NCI-H1092 (cell line): Measurements from ENCODE around the gene DHRS13.
"Not testable (repeated sequence)": the region's sequence is repeated elsewhere in the genome, so short reads cannot be mapped to it uniquely, and the experiment has no call there.

ENCODE experiments used
- DNase-seq: peaks from one replicate; lab custom pipeline; 2025; lab: John Stamatoyannopoulos, UW

Gene DHRS13

GRCh38 chr17:28882154-28882895, 20.6 kb downstream of the DHRS13 start:
- no peak for DNase-seq

GRCh38 chr17:28881533-28882056, 21.3 kb downstream of the DHRS13 start:
- DNase-seq: no peak

DNA sequence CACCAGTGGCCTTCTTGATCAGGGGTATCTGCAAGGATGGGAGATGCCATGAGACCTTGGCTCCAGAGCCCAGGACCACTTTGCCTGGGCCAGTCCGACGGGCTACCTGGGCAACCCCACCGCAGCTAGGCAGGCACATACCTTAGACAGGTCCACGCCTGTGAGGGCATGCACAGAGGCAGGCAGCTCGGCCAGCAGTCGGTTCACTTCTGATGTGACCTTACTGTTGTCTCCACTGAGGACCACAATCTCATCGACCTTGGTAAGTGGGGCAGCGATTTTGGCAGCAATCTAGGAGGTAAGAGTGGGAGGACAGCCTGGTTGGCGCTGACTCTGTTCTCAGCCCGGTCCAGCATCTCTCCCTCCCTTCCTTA, 22.3 kb downstream of the DHRS13 start:
- DNase-seq: no peak

- no peak for DNase-seq
These were observed 22.9 kb downstream of the DHRS13 start for GRCh38 chr17:28879886-28880571.

DNA sequence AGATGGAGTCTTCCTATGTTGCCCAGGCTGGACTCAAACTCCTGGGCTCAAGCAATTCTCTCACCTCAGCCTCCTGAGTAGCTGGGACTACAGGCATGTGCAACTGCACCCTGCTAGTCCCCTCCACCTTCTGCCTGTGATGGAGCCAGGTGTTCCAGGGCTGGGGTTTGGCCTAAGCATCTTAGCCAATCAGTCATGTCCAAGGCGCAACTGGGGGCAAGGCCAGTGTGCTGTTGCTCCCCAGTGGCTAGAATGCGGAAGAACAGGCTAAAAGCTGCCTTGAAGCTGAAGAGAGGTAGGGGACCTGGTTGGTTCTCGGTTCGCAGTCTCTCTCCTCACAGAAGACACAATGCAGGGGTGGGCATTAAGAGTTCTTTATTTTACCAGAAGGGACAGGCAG, 23.9 kb downstream of the DHRS13 start:
- no peak for DNase-seq

DNA sequence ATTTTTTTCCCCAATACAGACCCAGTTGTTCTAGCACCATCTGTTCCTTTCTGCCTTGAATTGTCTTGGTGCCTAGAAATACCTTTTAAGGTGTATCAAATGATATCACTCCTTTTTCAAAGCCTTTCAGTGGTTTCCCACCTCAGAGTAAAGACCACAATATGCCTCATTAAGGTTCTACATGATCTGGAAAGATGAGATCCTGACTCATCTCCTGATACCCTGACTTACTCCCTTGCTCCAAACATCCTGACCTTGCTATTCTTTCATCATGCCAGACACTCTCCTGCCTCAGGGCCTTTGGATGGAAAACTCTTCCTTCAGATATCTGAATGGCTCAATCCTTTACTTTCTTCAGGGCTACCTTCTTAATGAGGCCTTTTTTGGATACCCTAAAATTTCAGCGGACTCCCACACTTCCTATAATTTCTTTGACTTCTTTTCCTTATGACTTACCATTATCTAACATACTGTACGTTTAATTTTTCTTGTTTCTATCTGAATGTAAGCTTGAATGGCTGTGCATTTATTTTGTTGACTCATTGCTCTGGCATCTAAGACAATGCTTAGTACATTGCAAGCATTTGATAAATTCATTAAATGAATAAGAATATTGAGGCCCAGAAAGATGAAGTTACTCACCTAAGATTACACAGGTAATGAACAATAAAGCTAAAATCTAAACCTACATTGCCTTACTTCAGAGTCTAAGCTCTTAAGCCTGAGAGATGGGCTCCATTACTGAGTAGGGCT, 24.5 kb downstream of the DHRS13 start:
- DNase-seq: no peak

DNA sequence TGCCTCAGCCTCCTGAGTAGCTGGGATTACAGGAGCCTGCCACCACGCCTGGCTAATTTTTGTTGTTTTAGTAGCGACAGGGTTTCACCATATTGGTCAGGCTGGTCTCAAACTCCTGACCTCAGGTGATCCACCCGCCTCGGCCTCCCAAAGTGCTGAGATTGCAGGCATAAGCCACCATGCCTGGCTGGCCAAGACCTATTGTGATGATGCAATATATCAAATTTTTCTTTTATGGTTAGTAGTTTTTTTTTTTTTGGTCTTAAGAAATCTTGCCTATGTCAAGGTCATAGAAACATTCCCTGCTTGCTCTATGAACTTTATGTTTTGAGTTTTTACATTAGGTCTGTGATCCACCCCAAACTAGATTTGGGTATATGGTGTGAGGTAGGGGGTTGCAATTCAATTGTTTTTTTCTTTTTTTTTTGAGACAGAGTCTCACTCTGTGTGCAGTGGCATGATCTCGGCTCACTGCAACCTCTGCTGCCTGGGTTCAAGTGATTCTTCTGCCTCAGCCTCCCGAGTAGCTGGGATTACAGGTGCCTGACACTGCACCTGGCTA, 25.6 kb downstream of the DHRS13 start:
- not testable (repeated sequence) for DNase-seq

GRCh38 chr17:28875848-28876550, 26.9 kb downstream of the DHRS13 start:
- DNase-seq: no peak

- DNase-seq: no peak
These were observed 28.1 kb downstream of the DHRS13 start for GRCh38 chr17:28874750-28875149.

GRCh38 chr17:28873839-28874238, 29.0 kb downstream of the DHRS13 start:
- no peak for DNase-seq

- no peak for DNase-seq
These were observed 31.8 kb downstream of the DHRS13 start for GRCh38 chr17:28871056-28871579.

- no peak for DNase-seq
These were observed 35.6 kb downstream of the DHRS13 start for GRCh38 chr17:28867276-28867675.

DNA sequence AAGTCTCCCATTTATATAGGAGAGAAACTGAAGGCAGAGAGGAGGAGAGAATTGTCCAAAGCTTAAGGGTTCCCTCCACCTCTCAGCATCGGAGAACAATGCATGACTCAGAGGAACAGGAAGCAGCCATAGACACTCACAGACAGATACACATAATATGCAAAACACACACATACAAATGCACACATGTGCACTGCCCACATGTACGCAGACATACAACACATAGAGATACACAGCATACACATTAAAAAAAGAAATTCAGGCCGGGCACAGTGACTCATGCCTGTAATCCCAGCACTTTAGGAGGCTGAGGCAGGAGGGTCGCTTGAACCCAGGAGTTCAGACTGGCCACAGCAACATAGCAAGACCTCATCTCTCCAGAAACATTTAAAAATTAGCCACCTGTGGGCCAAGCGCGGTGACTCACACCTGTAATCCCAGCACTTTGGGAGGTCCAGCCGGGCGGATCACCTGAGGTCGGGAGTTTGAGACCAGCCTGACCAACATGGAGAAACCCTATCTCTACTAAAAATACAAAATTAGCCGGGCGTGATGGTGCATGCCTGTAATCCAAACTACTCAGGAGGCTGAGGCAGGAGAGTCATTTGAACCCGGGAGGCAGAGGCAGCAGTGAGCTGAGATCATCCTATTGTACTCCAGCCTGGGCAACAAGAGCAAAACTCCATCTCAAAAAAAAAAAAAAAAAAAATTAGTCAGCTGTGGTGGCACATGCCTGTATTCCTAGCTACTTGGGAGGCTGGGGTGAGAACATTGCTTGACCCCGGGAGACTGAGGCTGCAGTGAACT, 36.7 kb downstream of the DHRS13 start:
- no peak for DNase-seq

- DNase-seq: no peak
These were observed 37.7 kb downstream of the DHRS13 start for GRCh38 chr17:28864991-28865849.

- DNase-seq: no peak
These were observed 38.9 kb downstream of the DHRS13 start for GRCh38 chr17:28863953-28864352.

DNA sequence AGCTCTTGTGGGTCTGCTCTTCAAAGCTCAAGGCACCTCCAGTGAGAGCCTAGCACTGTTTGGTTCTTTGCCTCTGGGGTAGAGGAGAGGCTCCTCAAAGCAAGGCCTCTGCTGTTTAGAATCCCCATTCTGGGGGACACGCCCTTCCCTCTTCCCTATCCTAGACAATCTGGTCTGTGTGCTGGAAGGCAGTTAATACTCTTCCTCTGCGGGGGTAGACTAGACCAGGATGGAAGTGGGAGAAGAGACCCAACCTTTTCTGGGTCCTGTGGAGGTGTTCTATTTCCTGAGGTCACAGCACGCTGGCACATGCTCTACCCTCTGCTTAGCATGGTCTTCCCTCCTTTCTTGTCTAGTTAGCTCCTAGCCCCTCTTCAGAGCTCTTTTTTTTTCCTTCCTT, 40.3 kb downstream of the DHRS13 start:
- no peak for DNase-seq

DNA sequence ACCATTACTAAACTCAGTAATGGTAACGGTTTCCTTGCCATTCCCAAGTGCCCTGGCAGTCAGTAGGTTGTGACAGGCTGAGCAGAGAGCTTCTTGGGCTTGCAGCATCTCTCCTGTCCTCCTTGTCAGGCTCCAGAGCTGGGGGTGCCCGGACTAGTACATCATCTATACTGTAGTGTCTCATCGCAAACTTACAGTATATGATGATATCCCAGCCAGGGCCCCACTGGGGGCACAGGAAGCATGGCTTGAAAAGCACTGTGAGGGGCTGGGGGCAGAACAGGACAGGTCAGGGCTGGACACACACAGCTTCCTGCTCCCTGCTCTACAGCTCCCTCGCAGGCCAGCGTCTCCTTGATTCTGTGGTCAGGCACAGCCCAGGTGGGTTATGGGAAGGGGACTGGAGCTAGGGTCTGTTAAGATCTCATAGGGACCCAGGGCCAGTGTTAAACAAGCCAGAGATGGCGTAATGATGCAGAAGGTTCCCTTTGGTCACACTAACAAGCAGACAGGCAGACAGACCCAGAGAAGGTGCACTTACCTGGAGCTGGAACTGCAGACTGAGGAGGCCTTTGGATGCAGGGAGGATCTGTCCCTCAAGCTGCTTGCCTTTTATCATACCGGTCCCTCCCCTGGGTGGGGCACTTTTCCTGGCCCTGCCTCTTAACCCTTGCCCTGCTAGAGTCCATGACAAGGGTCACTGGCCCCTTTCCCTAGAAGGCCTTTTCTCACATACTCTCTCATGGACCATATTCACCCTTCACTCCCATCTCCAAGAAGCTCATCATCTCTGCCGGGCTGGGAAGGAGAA, 41.3 kb downstream of the DHRS13 start:
- DNase-seq: no peak

GRCh38 chr17:28860363-28860808, 42.5 kb downstream of the DHRS13 start:
- no peak for DNase-seq
